ENCODE measurements around the gene ABHD14A. TPM values are rescaled to one million over a fixed set of nuclear protein-coding genes. Genes with fewer than 3 reads are reported as not detected.
A peak's percentile ranks its signal among the peaks of the same experiment; 100 is the strongest.

The ABHD14A gene
- total RNA-seq, 6 experiments from 2014 or later: 8.3 to 22.2 (median 15.1) TPM

DNA sequence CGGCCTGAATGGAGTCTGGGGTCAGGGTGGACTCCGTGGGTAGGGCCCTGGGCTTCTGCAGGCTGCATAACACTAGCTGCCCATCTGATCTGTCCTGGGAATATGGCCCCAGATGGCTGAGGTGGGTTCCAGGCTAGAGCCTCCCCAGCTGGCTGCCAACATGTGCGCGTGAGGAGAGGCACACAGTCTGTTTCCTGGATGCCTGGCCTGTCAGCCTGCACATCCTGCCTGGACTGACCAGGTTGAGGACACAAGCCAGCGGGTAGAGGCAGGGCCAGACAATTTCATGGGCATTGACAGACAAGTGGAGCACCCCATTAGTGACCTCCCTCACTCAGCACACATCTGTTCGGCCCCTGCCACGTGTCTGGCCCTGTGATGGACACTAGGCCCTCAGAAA, 50.6 kb downstream of the ABHD14A start:
- DNase-seq (no peak), ATAC-seq (peak in 3 of 4 donors; percentile 10 to 34 (median 32))
- Histone ChIP-seq H3K27me3 (no peaks in the 10 kb centered on the region), H3K4me3 (no peak overlapping the region), H3K9me3 (no peaks in the 10 kb centered on the region), H3K27ac (no peak overlapping the region), H3K4me1 (no peaks in the 10 kb centered on the region), H3K36me3 (no peaks in the 10 kb centered on the region)
- 75% methylated on average over 2 of the region's 7 CpGs for WGBS (ENCODE audit: insufficient coverage, low coverage, low lambda C conversion rate, missing lambda C conversion rate)
- intact Hi-C loops (cut with DNase I): no loop called here
- TF ChIP-seq, protein P1, sequence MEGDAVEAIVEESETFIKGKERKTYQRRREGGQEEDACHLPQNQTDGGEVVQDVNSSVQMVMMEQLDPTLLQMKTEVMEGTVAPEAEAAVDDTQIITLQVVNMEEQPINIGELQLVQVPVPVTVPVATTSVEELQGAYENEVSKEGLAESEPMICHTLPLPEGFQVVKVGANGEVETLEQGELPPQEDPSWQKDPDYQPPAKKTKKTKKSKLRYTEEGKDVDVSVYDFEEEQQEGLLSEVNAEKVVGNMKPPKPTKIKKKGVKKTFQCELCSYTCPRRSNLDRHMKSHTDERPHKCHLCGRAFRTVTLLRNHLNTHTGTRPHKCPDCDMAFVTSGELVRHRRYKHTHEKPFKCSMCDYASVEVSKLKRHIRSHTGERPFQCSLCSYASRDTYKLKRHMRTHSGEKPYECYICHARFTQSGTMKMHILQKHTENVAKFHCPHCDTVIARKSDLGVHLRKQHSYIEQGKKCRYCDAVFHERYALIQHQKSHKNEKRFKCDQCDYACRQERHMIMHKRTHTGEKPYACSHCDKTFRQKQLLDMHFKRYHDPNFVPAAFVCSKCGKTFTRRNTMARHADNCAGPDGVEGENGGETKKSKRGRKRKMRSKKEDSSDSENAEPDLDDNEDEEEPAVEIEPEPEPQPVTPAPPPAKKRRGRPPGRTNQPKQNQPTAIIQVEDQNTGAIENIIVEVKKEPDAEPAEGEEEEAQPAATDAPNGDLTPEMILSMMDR (IDR thresholded peaks at IDR 0.05): no peak

DNA sequence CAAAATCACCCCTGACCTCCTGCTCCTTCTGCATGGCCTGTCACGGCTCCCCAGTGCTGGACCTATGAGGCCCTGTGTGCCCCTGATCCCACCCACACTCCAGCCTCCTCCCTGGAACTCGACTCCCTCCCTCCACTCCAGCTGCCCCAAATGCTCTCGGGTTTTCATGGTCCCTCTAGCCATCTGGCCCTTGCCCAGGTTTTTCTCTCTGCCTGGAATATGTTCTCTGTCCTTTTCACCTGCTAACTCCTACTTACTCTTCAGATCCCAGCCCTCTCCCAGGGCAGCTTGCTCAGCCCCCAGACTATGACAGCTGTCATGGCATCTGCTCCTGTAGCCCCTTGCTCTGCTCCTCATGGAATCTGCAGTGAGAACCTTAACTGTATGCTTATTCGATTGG, 51.2 kb downstream of the ABHD14A start:
- 100% methylated on average over 1 of the region's 4 CpGs for WGBS (ENCODE audit: insufficient coverage, low coverage, low lambda C conversion rate, missing lambda C conversion rate)
- H3K4me1 ChIP-seq: no peaks in the 10 kb centered on the region

DNA sequence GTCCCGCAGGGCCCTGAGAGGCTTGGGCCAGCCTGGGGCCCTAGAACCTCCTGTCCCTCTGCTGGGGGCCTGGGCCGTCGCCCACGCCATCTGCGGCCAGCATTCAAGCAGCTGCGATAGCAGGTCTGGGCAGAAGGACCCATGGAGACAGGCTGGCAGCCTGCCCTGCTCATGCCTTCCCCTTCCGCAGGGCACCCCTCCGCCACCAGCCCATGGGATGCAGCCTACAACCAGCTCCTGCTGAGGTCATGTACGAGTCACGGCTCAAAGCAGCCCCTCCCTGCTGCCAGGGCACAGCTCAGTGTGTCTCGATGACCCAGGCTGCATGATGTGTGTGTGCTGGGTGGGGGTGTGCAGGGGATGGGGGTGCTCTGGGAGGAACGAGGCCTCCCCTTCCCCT, 53.7 kb downstream of the ABHD14A start:
- intact Hi-C loops (cut with DNase I): no loop called here
- ATAC-seq: no peak
- no peak for DNase-seq
- 80% methylated on average over 1 of the region's 12 CpGs for WGBS (ENCODE audit: insufficient coverage, low coverage, low lambda C conversion rate, missing lambda C conversion rate)
- H3K4me3 ChIP-seq: no peak overlapping the region
- H3K9me3 ChIP-seq: no peaks in the 10 kb centered on the region
- no peak overlapping the region for H3K27ac ChIP-seq
- no peaks in the 10 kb centered on the region for H3K27me3 ChIP-seq
- no peaks in the 10 kb centered on the region for H3K4me1 ChIP-seq
- no peaks in the 10 kb centered on the region for H3K36me3 ChIP-seq
- TF ChIP-seq POLR2A (IDR thresholded peaks at IDR 0.05): no peak
- TF ChIP-seq, protein P1 (IDR thresholded peaks at IDR 0.05): no peak

More for the DNA sequence above, 51.2 kb downstream of the ABHD14A start:
- H3K27ac ChIP-seq: no peak overlapping the region
- intact Hi-C loops (cut with DNase I): no loop called here
- no peak overlapping the region for H3K4me3 ChIP-seq
- no peaks in the 10 kb centered on the region for H3K27me3 ChIP-seq
- ATAC-seq: no peak
- TF ChIP-seq, protein P1 (IDR thresholded peaks at IDR 0.05): no peak
- no peak for TF ChIP-seq POLR2A (IDR thresholded peaks at IDR 0.05)
- H3K36me3 ChIP-seq: no peaks in the 10 kb centered on the region
- no peaks in the 10 kb centered on the region for H3K9me3 ChIP-seq
- DNase-seq: no peak

DNA sequence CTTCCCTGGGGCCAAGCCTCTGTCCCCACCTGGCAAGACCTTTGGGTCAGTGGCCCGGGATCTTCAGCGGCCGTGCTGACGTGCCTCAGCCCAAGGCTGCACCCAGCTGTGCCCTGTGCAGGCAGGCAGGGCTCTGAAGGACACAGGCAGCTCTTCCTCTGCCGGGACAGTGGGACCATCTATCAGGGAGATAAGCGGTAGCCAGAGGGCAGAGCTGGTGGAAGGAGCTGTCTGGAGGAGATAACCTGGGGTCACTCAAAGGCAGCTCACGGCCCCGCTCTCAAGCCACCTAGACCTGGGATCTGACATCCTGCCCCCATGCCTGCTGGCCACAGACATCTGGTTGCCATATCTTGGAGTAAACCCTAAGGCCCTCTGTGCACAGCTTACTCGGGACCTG, 54.2 kb downstream of the ABHD14A start:
- no peaks in the 10 kb centered on the region for H3K27me3 ChIP-seq
- H3K4me1 ChIP-seq: peaks cover 0 to 2% (median 0%) of the 10 kb centered on the region in 4 donors
- TF ChIP-seq, protein P1 (IDR thresholded peaks at IDR 0.05): no peak
- TF ChIP-seq POLR2A (IDR thresholded peaks at IDR 0.05): no peak
- H3K9me3 ChIP-seq: no peaks in the 10 kb centered on the region
- no peak for DNase-seq
- H3K4me3 ChIP-seq: no peak overlapping the region
- intact Hi-C loops (cut with DNase I): no loop called here
- ATAC-seq: peak in 1 of 4 donors; percentile 15
- no peak overlapping the region for H3K27ac ChIP-seq
- 37% methylated on average over 5 of the region's 9 CpGs for WGBS (ENCODE audit: insufficient coverage, low coverage, low lambda C conversion rate, missing lambda C conversion rate)
- no peaks in the 10 kb centered on the region for H3K36me3 ChIP-seq

DNA sequence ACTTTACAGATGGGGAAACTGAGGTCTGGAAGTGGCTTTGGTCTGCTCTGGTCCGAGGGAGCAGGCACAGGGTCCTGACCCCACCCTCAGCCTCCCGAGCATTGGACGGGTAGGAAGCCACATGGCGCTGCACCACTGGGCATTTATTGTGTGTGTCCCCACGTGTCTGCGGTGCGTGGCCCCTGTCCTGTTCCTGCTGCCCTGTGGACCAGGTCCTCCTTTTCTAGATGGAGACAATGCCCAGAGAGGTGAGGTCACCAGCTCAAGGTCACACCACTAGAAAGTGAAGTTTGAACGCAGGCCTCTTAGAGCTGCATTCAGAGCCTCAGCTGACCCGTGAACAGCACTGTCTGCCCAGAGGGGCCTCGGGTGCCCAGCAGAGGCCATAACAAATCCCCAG, 54.7 kb downstream of the ABHD14A start:
- no peak overlapping the region for H3K4me3 ChIP-seq
- no peaks in the 10 kb centered on the region for H3K27me3 ChIP-seq
- WGBS (ENCODE audit: insufficient coverage, low coverage, low lambda C conversion rate, missing lambda C conversion rate): 81% methylated on average over 4 of the region's 10 CpGs
- no peaks in the 10 kb centered on the region for H3K9me3 ChIP-seq
- H3K27ac ChIP-seq: no peak overlapping the region
- no peak for DNase-seq
- ATAC-seq: no peak
- intact Hi-C loops (cut with DNase I): no loop called here
- H3K36me3 ChIP-seq: no peaks in the 10 kb centered on the region
- peaks cover 0 to 6% (median 0%) of the 10 kb centered on the region in 4 donors for H3K4me1 ChIP-seq
- no peak for TF ChIP-seq POLR2A (IDR thresholded peaks at IDR 0.05)
- TF ChIP-seq, protein P1 (IDR thresholded peaks at IDR 0.05): no peak
